Measurements from ENCODE around the gene DLGAP1. TPM values are rescaled to one million over a fixed set of nuclear protein-coding genes. Genes with fewer than 3 reads are reported as not detected.

Gene DLGAP1
- total and polyA plus RNA-seq, 2 of the 13 experiments (the other 11 are each of a cell fraction or from before 2014, with no cell fraction given) = 0.01 TPM; not detected in 1

GRCh38 chr18:3948958-3949357 lies 506.1 kb downstream of the DLGAP1 start:
- FAIRE-seq (no peak), DNase-seq (ENCODE audit: low spot score) (no peak), ATAC-seq (no peak)
- no peaks in the 10 kb centered on the region for H3K36me3 ChIP-seq (replicated peaks in 1 of 2; ENCODE audit: control insufficient read depth in 1 of 2, insufficient read depth in 2 of 2, low read length in 2 of 2)
- in situ Hi-C loops (cut with HindIII; ENCODE audit: extremely low pct_ligation_motif_present, low pct_unique_long_range_greater_than_20kb) = no loop called here
- BruUV-seq (replicated peaks) = no TSS peak
- no peak overlapping the region for H3K9ac ChIP-seq (ENCODE audit: insufficient read depth, low read depth, low read length)
- POLR2A ChIA-PET = no interaction called here
- H3K27me3 ChIP-seq (ENCODE audit: control insufficient read depth in 1 of 2, insufficient read depth in 2 of 2, low read length in 2 of 2) = no peaks in the 10 kb centered on the region
- intact Hi-C loops (cut with micrococcal nuclease; ENCODE audit: unreplicated experiment) = no loop called here
- no peak overlapping the region for H2AFZ ChIP-seq (ENCODE audit: low read length)
- no peaks in the 10 kb centered on the region for H3K79me2 ChIP-seq (ENCODE audit: insufficient read depth, low read length)
- H3K27ac ChIP-seq (ENCODE audit: extremely low read length, insufficient read depth, low read length) = no peak overlapping the region
- H4K20me1 ChIP-seq (ENCODE audit: insufficient read depth, low read length) = no peaks in the 10 kb centered on the region
- no peak overlapping the region for H3K4me2 ChIP-seq (ENCODE audit: low read depth, low read length)
- no peaks in the 10 kb centered on the region for H3K9me3 ChIP-seq (ENCODE audit: low read length)
- H3K4me3 ChIP-seq (replicated peaks in 1 of 3; ENCODE audit: insufficient read depth in 1 of 3, low read depth in 2 of 3, low read length in 3 of 3) = no peak overlapping the region
- CTCF ChIA-PET (ENCODE audit: low intra/inter-chr PET ratio, low total read pairs) = no interaction called here
- no peak for TF ChIP-seq ZNF709 (CRISPR knock-in tag; IDR thresholded peaks at IDR 0.05)
- TF ChIP-seq FOXC1 (CRISPR knock-in tag; IDR thresholded peaks at IDR 0.05; ENCODE audit: borderline replicate concordance) = no peak
- no peak for TF ChIP-seq KDM4B (CRISPR knock-in tag; IDR thresholded peaks at IDR 0.05)
- TF ChIP-seq ZNF432 (CRISPR knock-in tag; IDR thresholded peaks at IDR 0.05; ENCODE audit: borderline replicate concordance) = no peak
- TF ChIP-seq JUND (CRISPR knock-in tag; IDR thresholded peaks at IDR 0.05) = no peak
- no peaks in the 10 kb centered on the region for H3K4me1 ChIP-seq (ENCODE audit: insufficient read depth, low read length)

DNA sequence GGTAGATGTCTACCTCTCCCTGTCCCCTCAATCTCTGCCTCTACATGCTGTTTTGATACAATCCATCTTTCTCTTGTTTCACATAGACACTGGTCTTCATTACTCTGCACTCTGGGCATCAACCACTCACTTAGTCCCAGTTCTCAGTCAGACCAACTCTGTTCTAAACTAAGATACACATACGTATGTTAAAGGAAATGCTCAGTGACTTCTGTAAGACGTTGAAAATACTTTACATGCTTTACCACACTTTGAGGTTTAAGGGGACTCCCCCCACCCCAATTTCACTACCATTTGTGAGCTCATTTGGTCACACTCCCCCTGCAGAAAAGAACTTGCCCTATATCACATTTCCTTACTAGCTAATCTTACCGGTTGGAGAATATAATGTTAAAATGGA lies 507.7 kb downstream of the DLGAP1 start:
- H3K27ac ChIP-seq (ENCODE audit: extremely low read length, insufficient read depth, low read length) = no peak overlapping the region
- H3K27me3 ChIP-seq (ENCODE audit: control insufficient read depth in 1 of 2, insufficient read depth in 2 of 2, low read length in 2 of 2) = no peaks in the 10 kb centered on the region; a peak in 1 of 5 replicates
- H3K36me3 ChIP-seq (replicated peaks in 1 of 2; ENCODE audit: control insufficient read depth in 1 of 2, insufficient read depth in 2 of 2, low read length in 2 of 2) = no peaks in the 10 kb centered on the region
- BruUV-seq (replicated peaks) = no TSS peak
- ATAC-seq (no peak), DNase-seq (ENCODE audit: low spot score) (no peak), FAIRE-seq (no peak)
- no peak overlapping the region for H3K9ac ChIP-seq (ENCODE audit: insufficient read depth, low read depth, low read length)
- in situ Hi-C loops (cut with HindIII; ENCODE audit: extremely low pct_ligation_motif_present, low pct_unique_long_range_greater_than_20kb) = no loop called here
- WGBS (ENCODE audit: low lambda C conversion rate) = 39% methylated on average over 3 of the region's 3 CpGs
- no peaks in the 10 kb centered on the region for H3K79me2 ChIP-seq (ENCODE audit: insufficient read depth, low read length)
- ChIA-PET CTCF (ENCODE audit: low intra/inter-chr PET ratio, low total read pairs) (no interaction called here), POLR2A (no interaction called here)
- no peak overlapping the region for H3K4me2 ChIP-seq (ENCODE audit: low read depth, low read length)
- no peaks in the 10 kb centered on the region for H3K4me1 ChIP-seq (ENCODE audit: insufficient read depth, low read length)
- no peak overlapping the region for H2AFZ ChIP-seq (ENCODE audit: low read length)
- no peak overlapping the region for H3K4me3 ChIP-seq (replicated peaks in 1 of 3; ENCODE audit: insufficient read depth in 1 of 3, low read depth in 2 of 3, low read length in 3 of 3)
- H3K9me3 ChIP-seq (ENCODE audit: low read length) = no peaks in the 10 kb centered on the region
- intact Hi-C loops (cut with micrococcal nuclease; ENCODE audit: unreplicated experiment) = no loop called here
- H4K20me1 ChIP-seq (ENCODE audit: insufficient read depth, low read length) = no peaks in the 10 kb centered on the region
- TF ChIP-seq ATF3 (CRISPR knock-in tag; IDR thresholded peaks at IDR 0.05) (no peak), ZNF589 (CRISPR knock-in tag; conservative IDR thresholded peaks at IDR 0.05) (no peak), REL (CRISPR knock-in tag; conservative IDR thresholded peaks at IDR 0.05) (no peak), KLF13 (CRISPR knock-in tag; IDR thresholded peaks at IDR 0.05) (no peak), ARID2 (CRISPR knock-in tag; IDR thresholded peaks at IDR 0.05; ENCODE audit: borderline replicate concordance) (no peak), ZNF468 (CRISPR knock-in tag; IDR thresholded peaks at IDR 0.05) (no peak), IKZF1 (IDR thresholded peaks at IDR 0.05) (no peak), ZNF790 (CRISPR knock-in tag; IDR thresholded peaks at IDR 0.05; ENCODE audit: borderline replicate concordance) (no peak), JDP2 (CRISPR knock-in tag; IDR thresholded peaks at IDR 0.05; ENCODE audit: borderline replicate concordance) (no peak), ZNF761 (CRISPR knock-in tag; conservative IDR thresholded peaks at IDR 0.05) (no peak), ATF6 (CRISPR knock-in tag; conservative IDR thresholded peaks at IDR 0.05) (no peak), CHD2 (IDR thresholded peaks at IDR 0.05; ENCODE audit: low read depth, low read length) (no peak), ZNF121 (CRISPR knock-in tag; IDR thresholded peaks at IDR 0.05) (no peak)
- TF ChIP-seq, protein P1, sequence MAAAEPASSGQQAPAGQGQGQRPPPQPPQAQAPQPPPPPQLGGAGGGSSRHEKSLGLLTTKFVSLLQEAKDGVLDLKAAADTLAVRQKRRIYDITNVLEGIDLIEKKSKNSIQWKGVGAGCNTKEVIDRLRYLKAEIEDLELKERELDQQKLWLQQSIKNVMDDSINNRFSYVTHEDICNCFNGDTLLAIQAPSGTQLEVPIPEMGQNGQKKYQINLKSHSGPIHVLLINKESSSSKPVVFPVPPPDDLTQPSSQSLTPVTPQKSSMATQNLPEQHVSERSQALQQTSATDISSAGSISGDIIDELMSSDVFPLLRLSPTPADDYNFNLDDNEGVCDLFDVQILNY (CRISPR knock-in tag; conservative IDR thresholded peaks at IDR 0.05) = no peak

Data from HepG2 (cell line).